T-helper 9 cell (primary cell): ENCODE results near the gene WDR91.
"Not testable (repeated sequence)": the region's sequence is repeated elsewhere in the genome, so short reads cannot be mapped to it uniquely, and the experiment has no call there.

Experiments used
- DNase-seq: peaks from one replicate; pipeline ENCODE4 v3.0.0-alpha.2; 2020
- total RNA-seq, 2 donors: gene quantifications; one replicate each; lab custom pipeline; 2026; lab: John Stamatoyannopoulos, UW

WDR91 gene
- total RNA-seq: 42.5 to 71.7 reads per million in 2 donors

GRCh38 chr7:135211179-135211945 lies at the start of gene WDR91:
Gene WDR91 (minus strand): TSS chr7:135211526. CDS start chr7:135211502, 24 bp downstream.
- DNase-seq: peak; percentile 98

GRCh38 chr7:135260470-135260869 lies 49.1 kb upstream of the WDR91 start:
- no peak for DNase-seq

DNA sequence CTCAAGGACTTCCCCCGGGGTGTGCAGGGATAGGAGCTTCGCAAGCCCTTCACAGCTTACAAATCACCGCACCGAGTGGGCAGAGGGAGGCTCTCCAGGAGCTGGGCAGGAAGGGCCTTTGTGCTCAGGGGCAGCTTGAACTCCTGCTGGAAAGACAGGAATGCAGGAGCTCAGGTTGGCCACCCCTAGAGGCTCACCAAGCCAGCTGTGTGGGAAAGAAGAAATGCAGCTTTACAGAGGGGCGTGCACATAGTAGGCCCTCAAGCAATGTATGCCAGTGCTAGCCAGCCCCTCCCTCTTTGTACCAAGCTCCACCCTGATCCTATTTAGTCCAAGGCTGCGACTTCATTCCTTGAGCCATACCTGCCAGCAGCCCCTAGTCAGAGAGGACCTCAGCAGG lies 48.4 kb upstream of the WDR91 start:
- no peak for DNase-seq

GRCh38 chr7:135258585-135258984 lies 47.3 kb upstream of the WDR91 start:
- no peak for DNase-seq

GRCh38 chr7:135257790-135258189 lies 46.5 kb upstream of the WDR91 start:
- DNase-seq: no peak

DNA sequence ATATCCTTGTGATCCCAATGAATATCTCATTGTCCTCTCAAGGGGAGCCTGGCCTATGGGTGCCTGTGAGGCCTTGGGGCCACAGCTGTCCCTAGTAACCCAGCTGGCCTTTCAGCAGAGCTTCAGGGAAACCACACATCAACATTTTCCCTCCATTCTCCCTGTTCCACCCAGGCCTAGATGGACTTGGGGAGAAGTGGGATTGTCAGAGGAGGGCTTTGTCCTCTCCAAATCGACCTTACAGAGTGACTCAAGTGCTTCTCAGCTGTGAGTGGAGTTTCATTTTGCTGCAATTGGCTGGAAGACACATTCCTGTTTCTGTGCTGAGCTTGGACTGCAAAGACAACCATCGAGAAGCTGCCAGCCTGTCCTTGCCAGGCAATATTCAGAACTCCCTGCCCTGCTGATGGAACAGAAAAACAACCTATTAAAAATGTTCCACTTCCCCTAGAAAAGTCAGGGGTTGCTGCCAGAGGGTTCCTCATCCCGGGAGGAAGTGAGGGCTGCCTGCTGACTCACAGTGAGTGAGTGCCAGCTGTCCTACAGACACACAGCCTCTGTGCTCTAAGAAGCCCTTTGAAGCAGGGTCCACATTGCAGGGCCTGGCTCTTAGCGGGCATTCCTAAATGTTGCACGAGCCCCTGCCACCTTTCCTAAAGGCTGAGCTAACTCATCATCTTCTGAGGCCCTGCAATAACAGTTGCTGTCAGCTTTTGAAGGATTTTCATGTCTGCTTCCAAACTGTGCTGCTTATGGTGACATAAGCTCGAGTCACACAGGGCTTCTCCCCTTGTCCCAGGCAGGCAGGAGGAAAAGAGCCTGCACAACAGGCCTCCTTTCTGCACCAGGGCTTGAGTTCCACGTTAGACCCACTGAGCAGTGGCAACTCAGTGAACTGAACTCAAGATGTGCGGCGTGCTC lies 42.8 kb upstream of the WDR91 start:
- no peak for DNase-seq

DNA sequence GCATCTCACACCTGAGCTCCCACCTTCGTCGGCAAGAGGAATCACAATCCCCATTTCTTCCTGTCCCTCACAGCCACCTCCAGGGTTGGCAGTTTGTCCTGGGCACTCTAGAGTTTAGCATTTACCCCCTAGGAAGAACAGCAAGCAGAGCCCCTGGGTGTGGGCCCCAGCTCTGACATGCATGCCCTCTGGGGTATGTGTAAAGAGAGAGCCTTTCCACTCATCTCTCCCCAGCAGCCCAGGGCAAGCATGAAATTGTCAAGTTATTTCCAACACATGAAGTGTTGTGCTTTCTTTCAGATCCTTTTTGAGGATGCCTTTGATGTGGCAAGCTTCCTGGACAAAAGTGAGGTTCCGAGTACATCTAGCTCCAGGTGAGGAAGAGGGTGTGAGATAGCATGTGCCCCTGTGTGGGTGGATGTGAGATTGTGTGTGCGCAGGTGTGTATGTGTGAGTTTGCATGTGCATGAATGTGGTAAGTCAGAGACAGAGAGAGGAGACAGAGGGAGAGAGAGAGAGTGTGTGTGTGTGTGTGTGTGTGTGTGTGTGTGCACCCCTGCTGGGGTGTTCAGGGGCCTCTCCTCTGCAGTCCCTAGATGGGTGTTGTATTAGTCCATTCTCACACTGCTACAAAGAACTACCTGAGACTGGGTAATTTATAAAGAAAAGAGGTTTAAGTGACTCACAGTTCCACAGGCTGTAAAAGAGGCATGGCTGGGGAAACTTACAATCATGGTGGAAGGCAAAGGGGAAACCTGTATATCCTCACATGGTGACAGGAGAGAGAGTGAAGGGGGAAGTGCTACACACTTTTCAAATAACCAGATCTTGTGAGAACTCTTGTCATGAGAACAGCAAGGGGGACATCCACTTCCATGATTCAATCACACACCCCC lies 40.4 kb upstream of the WDR91 start:
- no peak for DNase-seq

DNA sequence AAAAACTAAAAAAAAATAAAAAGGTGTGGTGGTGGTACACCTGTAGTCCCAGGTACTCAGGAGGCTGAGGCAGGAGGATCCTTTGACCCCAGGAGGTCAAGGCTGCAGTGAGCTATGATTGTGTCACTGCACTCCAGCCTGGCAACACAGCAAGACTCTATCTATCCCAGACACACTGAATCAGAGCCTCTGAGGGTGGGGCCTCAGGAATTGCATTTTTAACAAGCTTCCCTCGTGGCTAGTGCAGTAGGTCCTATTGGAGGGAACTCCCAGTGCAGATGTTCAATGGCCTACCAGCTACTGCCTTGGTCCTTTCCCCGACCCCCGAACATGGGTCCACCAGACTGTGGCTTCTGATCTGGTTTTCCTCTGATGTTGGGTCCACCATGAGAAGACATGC lies 37.2 kb upstream of the WDR91 start:
- DNase-seq: no peak

DNA sequence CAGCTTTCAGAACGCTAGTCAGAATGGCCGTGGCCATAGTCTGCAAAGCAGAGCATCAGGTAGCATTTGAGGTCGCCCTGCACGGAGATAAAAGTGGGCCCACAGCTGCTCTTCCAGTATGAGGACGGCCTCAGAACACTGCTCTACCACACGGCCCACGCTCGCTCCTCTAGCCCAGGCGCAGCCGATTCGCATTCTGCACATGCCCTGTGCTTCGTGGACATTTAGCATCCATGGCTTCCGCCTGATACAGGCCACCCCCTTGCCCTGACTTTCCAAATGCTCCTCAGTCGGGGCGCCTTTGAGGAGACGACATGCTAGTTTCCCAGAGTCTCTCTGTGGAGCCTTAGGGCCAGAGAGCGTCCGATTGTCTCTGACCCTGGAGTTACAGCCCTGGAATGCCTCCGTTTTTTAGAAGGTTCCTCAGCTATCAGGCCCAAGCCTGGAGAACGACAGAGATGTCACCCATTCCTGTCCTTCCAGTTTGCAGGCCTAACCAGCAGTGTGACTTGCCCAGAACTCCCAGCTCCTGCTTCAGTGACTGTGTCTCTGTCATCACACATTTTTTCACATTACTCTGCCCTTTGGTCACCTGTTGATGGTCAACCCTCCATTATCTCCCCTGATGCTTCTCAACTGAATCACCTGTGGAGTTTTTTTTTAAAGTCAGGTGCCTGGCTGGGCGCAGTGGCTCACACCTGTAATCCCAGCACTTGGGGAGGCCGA lies 36.6 kb upstream of the WDR91 start:
- no peak for DNase-seq

GRCh38 chr7:135246191-135246825 lies 35.0 kb upstream of the WDR91 start:
- DNase-seq: no peak

- DNase-seq: no peak
Measured at GRCh38 chr7:135245226-135246190, 34.2 kb upstream of the WDR91 start.

DNA sequence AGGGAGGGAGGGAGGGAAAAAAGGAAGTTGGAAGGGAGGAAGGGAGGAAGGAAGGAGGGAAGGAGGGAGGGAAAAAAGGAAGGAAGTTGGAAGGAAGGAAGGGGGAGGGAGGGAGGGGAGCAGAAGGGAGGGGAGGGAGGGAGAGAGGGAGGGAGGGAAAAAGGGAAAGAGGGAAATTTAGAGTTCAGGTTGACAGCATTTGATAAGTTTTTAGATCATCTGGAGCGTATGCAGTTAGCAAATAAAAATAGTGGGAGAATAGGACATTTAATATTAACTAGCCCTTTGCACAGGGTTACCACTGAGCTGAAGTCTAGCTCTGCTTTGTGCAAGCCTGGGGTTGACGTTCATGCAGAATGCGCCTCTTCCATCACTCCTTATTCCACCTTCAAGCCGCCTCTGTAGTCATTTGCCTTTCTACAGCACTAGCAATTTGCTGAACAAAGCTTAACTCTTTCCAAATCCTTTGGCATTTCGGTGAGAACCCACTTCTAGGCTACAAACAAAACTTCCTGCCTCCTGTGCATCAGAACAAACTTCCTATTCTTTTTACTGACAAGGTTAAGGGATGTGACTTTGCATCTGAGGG lies 30.9 kb upstream of the WDR91 start:
- DNase-seq: no peak

GRCh38 chr7:135240441-135240840 lies 29.1 kb upstream of the WDR91 start:
- DNase-seq: no peak

DNA sequence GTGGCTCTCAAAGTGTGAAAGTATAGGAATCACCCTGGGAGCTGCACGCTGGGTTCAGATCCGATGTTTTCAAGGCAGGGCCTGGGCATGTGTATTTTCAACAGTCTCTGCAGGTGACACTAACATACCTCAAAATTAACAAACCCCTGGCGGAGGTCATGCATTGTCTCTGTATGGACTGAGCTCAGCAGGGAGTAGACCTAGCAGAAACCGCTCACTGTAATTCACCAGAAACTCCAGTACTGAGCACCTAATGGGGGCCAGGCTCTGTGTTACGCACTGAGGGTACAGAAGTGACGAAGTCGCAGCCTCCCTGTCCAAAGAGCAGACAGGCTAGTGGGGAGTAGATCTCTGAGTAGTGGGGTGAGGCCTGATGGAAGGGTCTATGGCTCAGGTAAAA lies 27.9 kb upstream of the WDR91 start:
- DNase-seq: no peak

DNA sequence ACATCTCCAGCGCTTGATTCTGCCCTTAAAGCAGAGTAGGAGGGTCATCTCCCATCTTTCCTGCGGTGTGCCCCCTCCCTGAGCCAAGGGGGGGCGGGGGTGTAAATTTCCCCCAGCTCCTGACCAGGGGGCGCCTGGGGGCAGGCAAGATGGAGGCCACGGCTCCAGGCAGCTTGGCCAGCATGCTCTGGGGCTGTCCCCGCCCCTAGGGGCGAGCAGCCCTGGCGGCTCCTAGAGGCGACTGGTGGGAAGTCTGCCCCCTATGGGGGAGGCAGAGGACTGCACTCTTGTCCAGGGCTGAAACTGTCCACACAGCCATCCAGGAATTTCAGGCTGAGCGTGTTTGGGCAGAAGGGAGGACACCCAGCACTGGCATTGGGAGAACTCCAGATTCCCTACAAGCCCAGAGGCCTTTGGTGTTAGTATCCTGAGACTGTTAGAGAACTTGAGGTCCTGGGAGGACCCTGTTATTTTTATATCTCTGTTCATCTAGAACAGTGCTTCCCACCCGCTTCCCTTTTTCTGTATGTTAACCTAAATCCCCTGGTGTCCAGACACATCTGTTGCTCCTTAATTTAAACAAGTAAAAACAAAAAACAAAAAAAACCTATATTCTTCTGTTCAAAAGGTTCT lies 26.9 kb upstream of the WDR91 start:
- no peak for DNase-seq

DNA sequence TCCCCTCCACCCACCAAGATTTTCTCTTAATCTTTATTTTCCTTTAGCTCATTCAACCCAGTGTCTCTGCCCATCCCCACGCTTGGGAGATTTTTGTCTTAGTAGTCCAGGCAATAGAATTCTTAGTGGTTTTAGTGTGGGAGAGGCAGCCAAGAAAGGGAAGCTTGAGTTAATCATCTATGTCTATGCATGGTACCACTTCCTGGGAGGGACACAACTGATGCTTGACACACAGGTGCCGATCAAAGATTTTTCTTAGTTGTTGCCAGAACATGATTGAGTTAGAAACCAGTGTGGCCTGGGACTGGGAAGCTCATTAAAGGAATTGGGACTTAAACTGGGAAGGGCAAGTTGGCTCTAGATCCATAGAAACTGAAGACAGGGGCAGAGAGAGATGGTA lies 25.4 kb upstream of the WDR91 start:
- DNase-seq: no peak

DNA sequence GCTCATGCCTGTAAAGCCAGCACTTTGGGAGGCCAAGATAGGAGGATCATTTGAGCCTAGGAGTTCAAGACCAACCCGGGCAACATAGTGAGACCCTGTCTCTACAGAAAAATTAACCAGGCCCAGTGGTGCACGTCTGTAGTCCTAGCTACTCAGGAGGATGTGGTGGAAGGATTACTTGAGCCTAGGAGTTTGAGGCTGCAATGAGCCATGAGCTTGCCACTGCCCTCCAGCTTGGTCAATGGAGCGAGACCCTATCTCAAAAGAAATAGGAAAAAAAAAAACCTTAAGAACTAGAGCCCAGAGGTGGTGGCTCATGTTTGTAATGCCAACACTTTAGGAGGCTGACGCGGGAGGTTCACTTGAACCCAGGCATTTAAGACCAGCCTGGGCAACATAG lies 24.5 kb upstream of the WDR91 start:
- no peak for DNase-seq

DNA sequence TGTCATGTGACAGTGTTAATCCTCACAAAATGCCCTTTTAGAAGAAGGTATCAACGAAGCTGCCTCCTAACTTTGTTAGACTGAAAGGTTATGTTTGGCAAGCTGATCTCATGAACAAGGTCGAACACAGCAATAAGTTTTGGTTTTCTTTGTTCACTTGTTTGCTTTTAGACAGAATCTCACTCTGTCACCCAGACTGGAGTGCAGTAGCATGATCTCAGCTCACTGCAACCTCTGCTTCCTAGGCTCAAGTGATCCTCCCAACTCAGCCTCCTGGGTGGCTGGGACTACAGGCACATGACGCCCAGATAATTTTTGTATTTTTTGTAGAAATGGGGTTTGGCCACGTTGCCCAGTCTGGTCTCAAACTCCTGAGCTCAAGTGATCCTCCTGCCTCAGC lies 23.4 kb upstream of the WDR91 start:
- no peak for DNase-seq

DNA sequence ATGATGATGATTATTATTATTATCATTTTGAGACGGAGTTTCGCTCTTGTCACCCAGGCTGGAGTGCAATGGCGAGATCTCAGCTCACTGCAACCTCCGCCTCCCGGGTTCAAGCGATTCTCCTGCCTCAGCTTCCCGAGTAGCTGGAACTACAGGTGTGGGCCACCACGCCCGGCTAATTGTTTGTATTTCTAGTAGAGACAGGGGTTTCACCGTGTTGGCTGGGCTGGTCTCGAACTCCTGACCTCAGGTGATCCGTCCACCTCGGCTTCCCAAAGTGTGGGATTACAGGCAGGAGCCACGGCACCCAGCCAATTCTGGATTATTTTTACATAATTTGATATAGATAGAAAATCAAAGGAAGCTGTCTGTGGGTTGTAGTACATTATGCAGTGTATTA lies 22.8 kb upstream of the WDR91 start:
- DNase-seq: not testable (repeated sequence)
